Neural cell (in vitro differentiated cells): ENCODE data around the gene SULT4A1. TPM values are rescaled to one million over a fixed set of nuclear protein-coding genes. Genes with fewer than 3 reads are reported as not detected.

Source experiments
- H2AFZ ChIP-seq: fragments of 200-600, 300-800 bp; sonication (generic), shearing (Covaris generic); 2 replicates; pipeline ENCODE4 v1.6.0; 2014; ENCODE audit warnings: low read depth, mild to moderate bottlenecking, antibody characterized with exemption, low read length, moderate library complexity
- H3F3A ChIP-seq: fragments of 200-600 bp; shearing (Covaris generic); 2 replicates; pipeline ENCODE4 v1.6.1; 2016; ENCODE audit warnings: mild to moderate bottlenecking, moderate library complexity, mixed read lengths, antibody characterized with exemption, low read length; ENCODE audit not compliant: insufficient read depth, poor library complexity, severe bottlenecking
- H3K27ac ChIP-seq: fragments of 200-600, 300-800 bp; sonication (generic), shearing (Covaris generic); 2 replicates; pipeline ENCODE4 v1.5.1; 2014; ENCODE audit warnings: mild to moderate bottlenecking, low read length, moderate library complexity
- H3K27me3 ChIP-seq: fragments of 300-800, 200-600 bp; sonication (generic), shearing (Covaris generic); 2 replicates; pipeline ENCODE4 v1.6.0; 2014; ENCODE audit warnings: mild to moderate bottlenecking, low read depth, low read length, moderate library complexity; ENCODE audit not compliant: insufficient read depth
- H3K36me3 ChIP-seq: fragments of 300-800, 200-600 bp; sonication (generic), shearing (Covaris generic); 2 replicates; pipeline ENCODE4 v1.5.1; 2014; ENCODE audit warnings: mild to moderate bottlenecking, antibody characterized with exemption, low read length, moderate library complexity; ENCODE audit not compliant: insufficient read depth
- H3K4me2 ChIP-seq: fragments of 300-800, 200-600 bp; sonication (generic), shearing (Covaris generic); 2 replicates; pipeline ENCODE4 v1.6.0; 2014; ENCODE audit warnings: mild to moderate bottlenecking, low read length
- H3K4me3 ChIP-seq: fragments of 300-800, 200-600 bp; sonication (generic), shearing (Covaris generic); 2 replicates; pipeline ENCODE4 v1.5.1; 2014; ENCODE audit warnings: mild to moderate bottlenecking, low read length, moderate library complexity
- H3K79me2 ChIP-seq: fragments of 200-600 bp; shearing (Covaris generic); replicated peaks from 2 replicates; pipeline ENCODE4 v1.6.0; 2014; ENCODE audit warnings: mild to moderate bottlenecking, low read length, moderate library complexity; ENCODE audit not compliant: insufficient read depth
- H3K9ac ChIP-seq: fragments of 300-800, 200-600 bp; sonication (generic), shearing (Covaris generic); 2 replicates; pipeline ENCODE4 v1.6.1; 2016; ENCODE audit warnings: mild to moderate bottlenecking, low read length, mixed read lengths
- H3K9me2 ChIP-seq: fragments of 200-600 bp; shearing (Covaris generic); 2 replicates; pipeline ENCODE4 v1.6.1; 2016; ENCODE audit warnings: mild to moderate bottlenecking, low read length, mixed read lengths; ENCODE audit not compliant: insufficient read depth
- H3K9me3 ChIP-seq: fragments of 200-600, 300-800 bp; sonication (generic), shearing (Covaris generic); 2 replicates; pipeline ENCODE4 v1.6.1; 2016; ENCODE audit warnings: mild to moderate bottlenecking, mixed run types, low read length, moderate library complexity, mixed read lengths
- H4K20me1 ChIP-seq: fragments of 200-600 bp; shearing (Covaris generic); 2 replicates; pipeline ENCODE4 v1.6.1; 2016; ENCODE audit warnings: mild to moderate bottlenecking, mixed run types; ENCODE audit not compliant: insufficient read depth
- EP300 ChIP-seq: fragments of 450-650 bp; conservative IDR thresholded peaks from 2 replicates; pipeline ENCODE4 v1.6.1; 2014; ENCODE audit warnings: antibody characterized with exemption, mild to moderate bottlenecking, moderate library complexity; ENCODE audit not compliant: poor library complexity, severe bottlenecking
- EZH2 ChIP-seq: fragments of 200-600, 300-800 bp; shearing (Covaris generic), sonication (generic); IDR thresholded peaks from 2 replicates; pipeline ENCODE4 v1.6.1; 2014; ENCODE audit warnings: antibody characterized with exemption, low read length, borderline replicate concordance, mild to moderate bottlenecking; ENCODE audit not compliant: insufficient read depth, poor library complexity, severe bottlenecking
- MXI1 ChIP-seq: fragments of 450-650 bp; conservative IDR thresholded peaks from 2 replicates; pipeline ENCODE4 v1.6.1; 2014; ENCODE audit warnings: antibody characterized with exemption, mild to moderate bottlenecking; ENCODE audit not compliant: poor library complexity, severe bottlenecking
- POLR2AphosphoS5 ChIP-seq: IDR thresholded peaks from 2 replicates; pipeline ENCODE4 v1.6.1; 2012
- SMC3 ChIP-seq: fragments of 450-650 bp; conservative IDR thresholded peaks from 2 replicates; pipeline ENCODE4 v1.6.1; 2014; ENCODE audit warnings: antibody characterized with exemption, mild to moderate bottlenecking, moderate library complexity; ENCODE audit not compliant: poor library complexity
- polyA plus RNA-seq: library from polyadenylated mRNA; depleted of rRNA; stranded (reverse); fragments of >200 nt; gene quantifications from 2 replicates; pipeline ENCODE4 v1.2.3, GENCODE V29; 2014
- TF ChIP-seq, protein P1 (sequence below): IDR thresholded peaks from 2 replicates; pipeline ENCODE4 v1.6.1; 2012; ENCODE audit warnings: borderline replicate concordance
- TF ChIP-seq, protein P2 (sequence below): fragments of 450-650 bp; IDR thresholded peaks from 2 replicates; pipeline ENCODE4 v1.5.1; 2014; ENCODE audit warnings: antibody characterized with exemption, mild to moderate bottlenecking, moderate library complexity; ENCODE audit not compliant: poor library complexity, severe bottlenecking

SULT4A1 gene
- polyA plus RNA-seq, 1 donor from 2014 or later, result 182 TPM

DNA sequence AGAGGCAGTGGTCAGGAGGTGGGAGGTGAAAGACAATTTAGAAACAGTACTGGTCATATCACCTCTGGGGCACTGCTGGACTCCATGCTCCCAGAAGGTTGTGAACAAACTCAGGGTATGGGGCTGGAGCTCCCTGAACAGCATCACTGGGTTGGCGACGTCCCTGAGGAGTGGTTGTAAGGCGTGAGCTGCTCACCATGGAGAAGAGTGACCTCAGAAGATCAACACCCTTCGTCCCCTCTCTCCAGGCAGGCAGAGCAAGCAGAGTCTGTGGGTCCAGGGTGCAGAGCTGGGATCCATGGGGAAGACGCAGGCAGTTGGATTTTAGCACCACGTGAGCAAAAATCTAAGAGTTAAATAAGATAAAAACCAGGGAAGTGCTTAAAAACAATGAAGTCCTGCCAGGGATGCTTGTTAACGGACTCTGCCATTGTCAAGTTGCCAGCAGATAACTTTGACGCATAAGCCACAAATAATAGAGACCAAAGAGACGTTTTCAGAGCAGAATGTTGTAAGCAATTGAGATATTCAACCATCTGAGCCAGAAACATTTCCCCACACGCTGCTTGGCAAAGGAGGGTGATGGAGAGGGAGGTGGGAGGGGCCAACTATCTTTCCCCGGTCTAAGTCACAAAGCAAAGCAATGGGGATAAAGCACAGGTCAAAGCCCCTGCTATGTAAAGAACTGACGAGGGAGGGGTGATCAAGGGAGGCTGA lies 15.9 kb upstream of the SULT4A1 start:
- Histone ChIP-seq H2AFZ (no peak overlapping the region), H4K20me1 (no peaks in the 10 kb centered on the region), H3K79me2 (no peaks in the 10 kb centered on the region), H3K9me2 (no peaks in the 10 kb centered on the region), H3K27ac (no peak overlapping the region), H3K4me2 (no peak overlapping the region), H3K4me3 (no peak overlapping the region), H3K9me3 (no peaks in the 10 kb centered on the region), H3K27me3 (no peaks in the 10 kb centered on the region), H3K36me3 (no peaks in the 10 kb centered on the region), H3F3A (no peaks in the 10 kb centered on the region), H3K9ac (no peak overlapping the region)
- no peak for TF ChIP-seq MXI1
- TF ChIP-seq, protein P1, sequence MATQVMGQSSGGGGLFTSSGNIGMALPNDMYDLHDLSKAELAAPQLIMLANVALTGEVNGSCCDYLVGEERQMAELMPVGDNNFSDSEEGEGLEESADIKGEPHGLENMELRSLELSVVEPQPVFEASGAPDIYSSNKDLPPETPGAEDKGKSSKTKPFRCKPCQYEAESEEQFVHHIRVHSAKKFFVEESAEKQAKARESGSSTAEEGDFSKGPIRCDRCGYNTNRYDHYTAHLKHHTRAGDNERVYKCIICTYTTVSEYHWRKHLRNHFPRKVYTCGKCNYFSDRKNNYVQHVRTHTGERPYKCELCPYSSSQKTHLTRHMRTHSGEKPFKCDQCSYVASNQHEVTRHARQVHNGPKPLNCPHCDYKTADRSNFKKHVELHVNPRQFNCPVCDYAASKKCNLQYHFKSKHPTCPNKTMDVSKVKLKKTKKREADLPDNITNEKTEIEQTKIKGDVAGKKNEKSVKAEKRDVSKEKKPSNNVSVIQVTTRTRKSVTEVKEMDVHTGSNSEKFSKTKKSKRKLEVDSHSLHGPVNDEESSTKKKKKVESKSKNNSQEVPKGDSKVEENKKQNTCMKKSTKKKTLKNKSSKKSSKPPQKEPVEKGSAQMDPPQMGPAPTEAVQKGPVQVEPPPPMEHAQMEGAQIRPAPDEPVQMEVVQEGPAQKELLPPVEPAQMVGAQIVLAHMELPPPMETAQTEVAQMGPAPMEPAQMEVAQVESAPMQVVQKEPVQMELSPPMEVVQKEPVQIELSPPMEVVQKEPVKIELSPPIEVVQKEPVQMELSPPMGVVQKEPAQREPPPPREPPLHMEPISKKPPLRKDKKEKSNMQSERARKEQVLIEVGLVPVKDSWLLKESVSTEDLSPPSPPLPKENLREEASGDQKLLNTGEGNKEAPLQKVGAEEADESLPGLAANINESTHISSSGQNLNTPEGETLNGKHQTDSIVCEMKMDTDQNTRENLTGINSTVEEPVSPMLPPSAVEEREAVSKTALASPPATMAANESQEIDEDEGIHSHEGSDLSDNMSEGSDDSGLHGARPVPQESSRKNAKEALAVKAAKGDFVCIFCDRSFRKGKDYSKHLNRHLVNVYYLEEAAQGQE, result no peak

DNA sequence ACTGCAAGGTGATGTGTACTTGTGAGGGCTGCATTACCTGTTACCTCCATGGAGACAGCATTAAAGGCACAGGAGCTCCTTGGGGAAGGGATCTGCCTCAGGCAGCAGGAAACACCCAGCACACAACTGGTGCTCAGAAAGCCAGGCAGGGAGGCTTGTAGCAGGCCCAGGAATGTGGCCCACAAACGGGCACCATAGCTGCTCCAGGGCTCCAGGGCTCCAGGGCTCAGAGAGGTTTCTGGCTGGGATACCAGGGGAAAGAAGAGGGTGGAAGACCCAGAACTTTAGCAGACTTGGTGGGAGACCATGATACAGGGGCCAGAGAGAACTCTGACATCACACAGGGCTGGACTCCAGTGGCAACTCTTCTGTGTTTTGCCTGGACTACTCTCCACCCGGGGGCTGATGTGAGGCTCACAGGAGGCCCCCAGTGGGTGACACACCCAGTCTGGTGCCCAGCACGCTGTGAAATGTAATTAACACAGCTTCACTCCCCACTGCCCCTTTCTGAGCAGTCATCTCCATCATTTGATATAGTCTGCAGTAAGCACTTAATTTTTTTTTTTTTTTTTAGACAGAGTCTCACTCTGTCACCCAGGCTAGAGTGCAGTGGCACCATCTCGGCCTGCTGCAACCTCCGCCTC lies 14.7 kb upstream of the SULT4A1 start:
- Histone ChIP-seq H3K9ac (no peak overlapping the region), H3K9me3 (no peaks in the 10 kb centered on the region), H2AFZ (no peak overlapping the region), H3K79me2 (no peaks in the 10 kb centered on the region), H3K9me2 (no peaks in the 10 kb centered on the region), H3K27ac (no peak overlapping the region), H3K4me3 (no peak overlapping the region), H3K4me2 (no peak overlapping the region), H3F3A (no peaks in the 10 kb centered on the region), H4K20me1 (no peaks in the 10 kb centered on the region), H3K36me3 (no peaks in the 10 kb centered on the region), H3K27me3 (no peaks in the 10 kb centered on the region)
- TF ChIP-seq SMC3 (no peak), EP300 (no peak), MXI1 (no peak), POLR2AphosphoS5 (no peak), EZH2 (no peak)
- TF ChIP-seq, protein P1, result no peak
- TF ChIP-seq, protein P2, sequence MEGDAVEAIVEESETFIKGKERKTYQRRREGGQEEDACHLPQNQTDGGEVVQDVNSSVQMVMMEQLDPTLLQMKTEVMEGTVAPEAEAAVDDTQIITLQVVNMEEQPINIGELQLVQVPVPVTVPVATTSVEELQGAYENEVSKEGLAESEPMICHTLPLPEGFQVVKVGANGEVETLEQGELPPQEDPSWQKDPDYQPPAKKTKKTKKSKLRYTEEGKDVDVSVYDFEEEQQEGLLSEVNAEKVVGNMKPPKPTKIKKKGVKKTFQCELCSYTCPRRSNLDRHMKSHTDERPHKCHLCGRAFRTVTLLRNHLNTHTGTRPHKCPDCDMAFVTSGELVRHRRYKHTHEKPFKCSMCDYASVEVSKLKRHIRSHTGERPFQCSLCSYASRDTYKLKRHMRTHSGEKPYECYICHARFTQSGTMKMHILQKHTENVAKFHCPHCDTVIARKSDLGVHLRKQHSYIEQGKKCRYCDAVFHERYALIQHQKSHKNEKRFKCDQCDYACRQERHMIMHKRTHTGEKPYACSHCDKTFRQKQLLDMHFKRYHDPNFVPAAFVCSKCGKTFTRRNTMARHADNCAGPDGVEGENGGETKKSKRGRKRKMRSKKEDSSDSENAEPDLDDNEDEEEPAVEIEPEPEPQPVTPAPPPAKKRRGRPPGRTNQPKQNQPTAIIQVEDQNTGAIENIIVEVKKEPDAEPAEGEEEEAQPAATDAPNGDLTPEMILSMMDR, result no peak
